Caco-2 (cell line): ENCODE measurements around the gene NCK1. TPM values are rescaled to one million over a fixed set of nuclear protein-coding genes. Genes with fewer than 3 reads are reported as not detected.
"Not testable (repeated sequence)": the region's sequence is repeated elsewhere in the genome, so short reads cannot be mapped to it uniquely, and the experiment has no call there.

Experiments
- BruUV-seq: library from RNA; stranded (reverse); fragments of 400-500 nt; replicated peaks from 2 replicates; lab custom pipeline; 2021; lab: Mats Ljungman, UMichigan
- CTCF ChIA-PET: fragments of 300-600 bp; sonication (Branson Sonifier 250); formaldehyde crosslinking; loops from one replicate; lab custom pipeline; 2022; ENCODE audit warnings: antibody characterized with exemption; lab: Charles Lee
- POLR2A ChIA-PET: fragments of 300-600 bp; sonication (Branson Sonifier 250); formaldehyde crosslinking; loops from one replicate; lab custom pipeline; 2022; ENCODE audit warnings: antibody characterized with exemption; lab: Charles Lee
- DNase-seq, 2 experiments: peaks; one replicate each; pipeline versions ENCODE4 v3.0.0 to v3.0.0-alpha.2; 2020 to 2022
- H3K27me3 ChIP-seq: replicated peaks from 2 replicates; pipeline ENCODE4 v1.6.0; 2011; ENCODE audit warnings: low read length; ENCODE audit not compliant: control insufficient read depth, insufficient read depth
- H3K36me3 ChIP-seq: 2 replicates; pipeline ENCODE4 v1.5.1; 2011; ENCODE audit warnings: low read length; ENCODE audit not compliant: control insufficient read depth, insufficient read depth
- H3K4me1 ChIP-seq: fragments of 250-450 bp; sonication (Bioruptor Pico); 2 replicates; pipeline ENCODE4 v1.5.1; 2020; ENCODE audit warnings: mild to moderate bottlenecking
- H3K4me3 ChIP-seq: 2 replicates; pipeline ENCODE4 v1.5.1; 2011; ENCODE audit warnings: low read depth, mild to moderate bottlenecking, control low read depth, low read length
- H3K9me3 ChIP-seq: fragments of 250-450 bp; sonication (Bioruptor Pico); 2 replicates; pipeline ENCODE4 v1.5.1; 2020; ENCODE audit warnings: mild to moderate bottlenecking, moderate library complexity
- H3K27ac Mint-ChIP-seq: one replicate; pipeline ENCODE4 v1.8.0; 2022; ENCODE audit warnings: mixed read lengths; ENCODE audit not compliant: unreplicated experiment
- H3K27me3 Mint-ChIP-seq: one replicate; pipeline ENCODE4 v1.8.0; 2022; ENCODE audit warnings: mixed read lengths; ENCODE audit not compliant: insufficient read depth, unreplicated experiment
- H3K36me3 Mint-ChIP-seq: one replicate; pipeline ENCODE4 v1.8.0; 2022; ENCODE audit warnings: mild to moderate bottlenecking, mixed read lengths; ENCODE audit not compliant: insufficient read depth, unreplicated experiment
- H3K4me1 Mint-ChIP-seq: one replicate; pipeline ENCODE4 v1.8.0; 2022; ENCODE audit warnings: low read depth, mixed read lengths; ENCODE audit not compliant: unreplicated experiment
- H3K4me3 Mint-ChIP-seq: one replicate; pipeline ENCODE4 v1.8.0; 2022; ENCODE audit warnings: mild to moderate bottlenecking, moderate library complexity, mixed read lengths; ENCODE audit not compliant: unreplicated experiment
- H3K9me3 Mint-ChIP-seq: one replicate; pipeline ENCODE4 v1.8.0; 2022; ENCODE audit warnings: mixed read lengths; ENCODE audit not compliant: unreplicated experiment
- intact Hi-C: fragments of 100-400 bp; cut with micrococcal nuclease; formaldehyde crosslinking; loops from one replicate; pipeline ENCODE4 v1.10.0; 2022; ENCODE audit not compliant: unreplicated experiment
- total RNA-seq: library from RNA; stranded (reverse); gene quantifications from 2 replicates; pipeline ENCODE4 v1.2.3, GENCODE V29; 2022
- TF ChIP-seq, protein P1 (sequence below), 2 experiments: fragments of 200-600 bp in 1 of 2; IDR thresholded peaks; 1 replicate in 1 of 2; 2 replicates in 1 of 2; pipeline versions ENCODE4 v1.5.1 to v1.8.0; 2011 to 2022; ENCODE audit warnings: antibody characterized with exemption in 1 of 2, control low read depth in 1 of 2, inconsistent platforms in 1 of 2, low read depth in 1 of 2, low read length in 1 of 2, mild to moderate bottlenecking in 1 of 2, moderate library complexity in 1 of 2; ENCODE audit not compliant: insufficient read depth in 1 of 2, severe bottlenecking in 1 of 2, unreplicated experiment in 1 of 2

NCK1 gene
- total RNA-seq, 1 experiment from 2014 or later, result 37.3 TPM

- intact Hi-C loops, result no loop called here
- Mint-ChIP-seq H3K4me3 (no peak overlapping the region), H3K36me3 (peaks cover 44% of the 10 kb centered on the region), H3K27ac (peak overlapping the region; percentile 14), H3K27me3 (no peaks in the 10 kb centered on the region), H3K9me3 (no peaks in the 10 kb centered on the region), H3K4me1 (peaks cover 14% of the 10 kb centered on the region)
- no peaks in the 10 kb centered on the region for H3K36me3 ChIP-seq
- POLR2A ChIA-PET, result no interaction called here
- no peak overlapping the region for H3K4me3 ChIP-seq
- peak; percentile 44 to 60 for DNase-seq
- TF ChIP-seq, protein P1, sequence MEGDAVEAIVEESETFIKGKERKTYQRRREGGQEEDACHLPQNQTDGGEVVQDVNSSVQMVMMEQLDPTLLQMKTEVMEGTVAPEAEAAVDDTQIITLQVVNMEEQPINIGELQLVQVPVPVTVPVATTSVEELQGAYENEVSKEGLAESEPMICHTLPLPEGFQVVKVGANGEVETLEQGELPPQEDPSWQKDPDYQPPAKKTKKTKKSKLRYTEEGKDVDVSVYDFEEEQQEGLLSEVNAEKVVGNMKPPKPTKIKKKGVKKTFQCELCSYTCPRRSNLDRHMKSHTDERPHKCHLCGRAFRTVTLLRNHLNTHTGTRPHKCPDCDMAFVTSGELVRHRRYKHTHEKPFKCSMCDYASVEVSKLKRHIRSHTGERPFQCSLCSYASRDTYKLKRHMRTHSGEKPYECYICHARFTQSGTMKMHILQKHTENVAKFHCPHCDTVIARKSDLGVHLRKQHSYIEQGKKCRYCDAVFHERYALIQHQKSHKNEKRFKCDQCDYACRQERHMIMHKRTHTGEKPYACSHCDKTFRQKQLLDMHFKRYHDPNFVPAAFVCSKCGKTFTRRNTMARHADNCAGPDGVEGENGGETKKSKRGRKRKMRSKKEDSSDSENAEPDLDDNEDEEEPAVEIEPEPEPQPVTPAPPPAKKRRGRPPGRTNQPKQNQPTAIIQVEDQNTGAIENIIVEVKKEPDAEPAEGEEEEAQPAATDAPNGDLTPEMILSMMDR (IDR thresholded peaks at IDR 0.05; ENCODE audit: insufficient read depth in 1 of 2, low read depth in 1 of 2, low read length in 1 of 2, severe bottlenecking in 1 of 2, unreplicated experiment in 1 of 2), result no peak
- no peaks in the 10 kb centered on the region for H3K27me3 ChIP-seq
- BruUV-seq, result no TSS peak
- CTCF ChIA-PET, result interaction anchor here (1.0 kb wide), 2 partner anchors 29 to 37 kb away, joined by 3 read pairs; no protein-coding TSS in a partner anchor
- H3K9me3 ChIP-seq, result no peaks in the 10 kb centered on the region
- peaks cover 14% of the 10 kb centered on the region for H3K4me1 ChIP-seq
These were observed 122.8 kb downstream of the NCK1 start for GRCh38 chr3:136984837-136985236.

- H3K36me3 ChIP-seq, H3K27me3 ChIP-seq, POLR2A ChIA-PET, H3K27ac Mint-ChIP-seq, H3K9me3 Mint-ChIP-seq, H3K27me3 Mint-ChIP-seq, DNase-seq, H3K4me3 Mint-ChIP-seq, CTCF ChIA-PET, H3K9me3 ChIP-seq, intact Hi-C loops, BruUV-seq, H3K4me3 ChIP-seq: not testable (repeated sequence)
- peaks cover 43% of the 10 kb centered on the region for H3K36me3 Mint-ChIP-seq
- H3K4me1 ChIP-seq, result peaks cover 14% of the 10 kb centered on the region
- peaks cover 14% of the 10 kb centered on the region for H3K4me1 Mint-ChIP-seq
These were observed 125.5 kb downstream of the NCK1 start for GRCh38 chr3:136987398-136987980.

GRCh38 chr3:136988651-136989050, 126.6 kb downstream of the NCK1 start:
- TF ChIP-seq, protein P1 (IDR thresholded peaks at IDR 0.05; ENCODE audit: insufficient read depth in 1 of 2, low read depth in 1 of 2, low read length in 1 of 2, severe bottlenecking in 1 of 2, unreplicated experiment in 1 of 2), result no peak
- Mint-ChIP-seq H3K36me3 (peaks cover 39% of the 10 kb centered on the region), H3K27me3 (no peaks in the 10 kb centered on the region), H3K27ac (no peak overlapping the region), H3K9me3 (no peaks in the 10 kb centered on the region), H3K4me1 (peaks cover 14% of the 10 kb centered on the region), H3K4me3 (no peak overlapping the region)
- BruUV-seq, result no TSS peak
- H3K27me3 ChIP-seq, result no peaks in the 10 kb centered on the region
- no peak for DNase-seq
- CTCF ChIA-PET, result interaction anchor here (1.4 kb wide), 1 partner anchor 25 kb away, joined by 3 read pairs; no protein-coding TSS in a partner anchor
- no peaks in the 10 kb centered on the region for H3K36me3 ChIP-seq
- no peak overlapping the region for H3K4me3 ChIP-seq
- H3K9me3 ChIP-seq, result no peaks in the 10 kb centered on the region
- peaks cover 14% of the 10 kb centered on the region for H3K4me1 ChIP-seq
- POLR2A ChIA-PET, result no interaction called here
- intact Hi-C loops, result no loop called here
